GM12873 (cell line): ENCODE measurements around the gene SNTB2.

ENCODE experiments used
- CTCF ChIP-seq: IDR thresholded peaks from 2 replicates; pipeline ENCODE4 v1.5.1; 2012; ENCODE audit warnings: low read depth, mild to moderate bottlenecking, moderate library complexity, low read length, control low read depth; ENCODE audit not compliant: insufficient read depth; ENCODE audit errors: missing control alignments

The SNTB2 gene

DNA sequence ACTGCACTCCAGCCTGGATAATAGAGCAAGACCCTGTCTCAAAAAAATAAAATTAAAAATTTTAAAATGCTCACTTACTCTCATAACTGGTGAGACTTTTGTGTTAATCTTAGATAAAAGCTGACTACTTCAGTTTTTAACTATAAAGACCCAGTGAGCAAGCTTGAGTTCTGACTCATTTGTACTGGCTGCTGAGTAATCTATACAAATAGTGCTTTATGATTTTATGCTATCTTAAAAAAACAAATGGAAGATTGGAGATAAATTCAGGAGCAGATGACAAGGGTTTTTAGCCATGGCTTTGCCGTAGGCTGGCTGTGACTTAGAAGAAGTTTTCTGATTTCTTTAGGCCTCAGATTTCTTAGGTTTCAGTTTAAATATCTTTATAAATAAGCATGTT is 30.5 kb downstream of the SNTB2 start:
- TF ChIP-seq CTCF: no peak

GRCh38 chr16:69219279-69219678 is 32.3 kb downstream of the SNTB2 start:
- no peak for TF ChIP-seq CTCF

DNA sequence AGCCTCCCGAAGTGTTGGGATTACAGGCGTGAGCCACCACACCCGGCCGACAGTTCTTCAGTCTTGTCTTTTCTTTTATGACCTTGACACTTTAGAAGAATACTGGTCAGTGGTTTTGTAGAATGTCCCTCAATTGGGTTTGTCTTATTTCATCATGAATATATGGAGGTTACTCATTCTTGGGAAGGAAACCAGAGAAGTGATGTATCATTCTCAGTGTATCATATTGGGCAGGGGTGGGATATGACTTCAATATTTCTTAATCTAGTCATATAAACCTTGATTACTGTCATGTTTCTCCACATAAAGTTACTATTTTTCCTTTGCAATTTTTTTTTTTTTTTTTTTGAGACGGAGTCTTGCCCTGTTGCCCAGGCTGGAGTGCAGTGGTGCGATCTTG is 36.9 kb downstream of the SNTB2 start:
- no peak for TF ChIP-seq CTCF

DNA sequence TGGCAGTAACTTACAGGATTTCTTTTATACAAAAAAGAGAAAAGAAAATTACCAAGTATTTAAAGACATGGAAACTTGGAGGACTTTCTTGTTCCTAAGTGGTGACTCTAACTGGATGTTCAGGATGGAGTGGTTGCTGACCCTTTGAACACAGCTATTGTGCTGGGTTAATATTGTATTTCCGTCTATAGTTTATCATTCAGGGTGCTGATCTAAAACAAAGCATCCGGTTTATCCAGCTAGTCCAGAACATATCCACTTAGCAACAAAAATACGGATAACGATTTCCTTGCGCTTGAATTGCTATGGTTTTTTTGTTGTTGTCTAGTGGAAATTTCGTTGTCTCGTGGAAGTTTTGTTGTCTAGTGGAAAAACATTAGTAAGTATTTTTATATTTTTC is 38.2 kb downstream of the SNTB2 start:
- TF ChIP-seq CTCF: no peak

GRCh38 chr16:69233124-69233523 is 46.2 kb downstream of the SNTB2 start:
- no peak for TF ChIP-seq CTCF

DNA sequence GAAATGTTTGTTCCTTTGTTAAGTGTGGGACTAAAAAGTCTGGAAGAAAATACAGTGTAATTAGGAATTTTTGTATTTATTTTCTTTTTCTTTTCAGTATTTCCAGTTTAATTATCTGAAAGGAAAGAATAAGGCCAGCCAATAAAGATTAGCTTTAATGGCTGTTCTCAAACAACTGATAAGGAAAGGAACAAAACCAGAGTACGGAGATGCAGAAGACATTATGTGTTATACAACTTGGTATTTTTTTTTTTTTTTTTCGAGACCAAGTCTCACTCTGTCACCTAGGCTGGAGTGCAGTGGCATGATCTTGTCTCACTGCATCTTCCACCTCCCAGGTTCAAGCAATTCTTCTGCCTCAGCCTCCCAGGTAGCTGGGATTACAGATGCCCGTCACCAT is 47.5 kb downstream of the SNTB2 start:
- no peak for TF ChIP-seq CTCF

- no peak for TF ChIP-seq CTCF
Measured at GRCh38 chr16:69236319-69236718, 49.4 kb downstream of the SNTB2 start.

- no peak for TF ChIP-seq CTCF
Measured at GRCh38 chr16:69237296-69237695, 50.3 kb downstream of the SNTB2 start.
